Mucosa of descending colon (tissue), 3 donors: ENCODE results near the gene HPS1. TPM values are rescaled to one million over a fixed set of nuclear protein-coding genes. Genes with fewer than 3 reads are reported as not detected.

Experiments used
- ATAC-seq: fragments of 200-7000 bp; cut with Tn5 transposase; one replicate; pipeline ENCODE4 v1.9.1; 2020; ENCODE audit warnings: mild to moderate bottlenecking, moderate library complexity
- DNase-seq, 3 donors: peaks; one replicate each; pipeline ENCODE4 v3.0.0-alpha.2; 2020
- H3K36me3 ChIP-seq: fragments of 200-600 bp; one replicate; pipeline ENCODE4 v1.8.0; 2021; ENCODE audit warnings: low read depth, mild to moderate bottlenecking
- H3K4me1 ChIP-seq: fragments of 200-600 bp; one replicate; pipeline ENCODE4 v1.8.0; 2021; ENCODE audit warnings: low read depth, mild to moderate bottlenecking
- H3K4me3 ChIP-seq: fragments of 200-600 bp; one replicate; pipeline ENCODE4 v1.8.0; 2021; ENCODE audit warnings: mild to moderate bottlenecking
- H3K9me3 ChIP-seq: fragments of 200-600 bp; one replicate; pipeline ENCODE4 v1.8.0; 2021; ENCODE audit warnings: mild to moderate bottlenecking
- CTCF ChIP-seq: fragments of 200-600 bp; IDR thresholded peaks from one replicate; pipeline ENCODE4 v1.8.0; 2022; ENCODE audit warnings: antibody characterized with exemption, mild to moderate bottlenecking
- intact Hi-C, 2 donors: fragments of 100-400 bp; cut with DNase I in 1 of 2; cut with micrococcal nuclease in 1 of 2; formaldehyde crosslinking; loops; one replicate each; pipeline versions ENCODE4 v1.11.0 to v1.11.1; 2022; cut with DNase I, micrococcal nuclease
- total RNA-seq, 3 donors: library from RNA; stranded (reverse); fragmentation: NEBNext Ultra II Directional in 2 of 3; extraction: Animal tissue kit (Norgen Biotek cat#: 25700) in 2 of 3; gene quantifications; one replicate each; pipeline versions ENCODE4 v1.2.1 to v1.2.4, GENCODE V29; 2021 to 2023
- donor health status: DM: no; HTN: no; CAD: no; lungs with moderate emphysema.
- donor health status: DM: no; HTN: no; CAD: no.
- donor health status: DM: no; HTN: yes; CAD: no.

HPS1 gene
- total RNA-seq, 3 donors from 2014 or later = 80.9 to 101 (median 85.4) TPM

- peak; percentile 51 for ATAC-seq
- no peak for TF ChIP-seq CTCF
- intact Hi-C loops = no loop called here
- DNase-seq = peak; percentile 29 to 65 (median 45)
- Histone ChIP-seq H3K4me1 (no peaks in the 10 kb centered on the region), H3K4me3 (no peak overlapping the region), H3K36me3 (no peaks in the 10 kb centered on the region), H3K9me3 (no peaks in the 10 kb centered on the region)
These were observed 55.1 kb downstream of the HPS1 start for GRCh38 chr10:98391578-98391991.

- Histone ChIP-seq H3K4me1 (no peaks in the 10 kb centered on the region), H3K36me3 (no peaks in the 10 kb centered on the region), H3K9me3 (no peaks in the 10 kb centered on the region), H3K4me3 (no peak overlapping the region)
- no peak for ATAC-seq
- intact Hi-C loops = no loop called here
- DNase-seq = no peak
- no peak for TF ChIP-seq CTCF
These were observed 55.7 kb downstream of the HPS1 start for GRCh38 chr10:98391065-98391464.

- Histone ChIP-seq H3K4me1 (no peaks in the 10 kb centered on the region), H3K36me3 (no peaks in the 10 kb centered on the region), H3K4me3 (no peak overlapping the region), H3K9me3 (no peaks in the 10 kb centered on the region)
- DNase-seq (no peak), ATAC-seq (no peak)
- intact Hi-C loops = no loop called here
- TF ChIP-seq CTCF = no peak
These were observed 56.3 kb downstream of the HPS1 start for GRCh38 chr10:98390406-98390805.

DNA sequence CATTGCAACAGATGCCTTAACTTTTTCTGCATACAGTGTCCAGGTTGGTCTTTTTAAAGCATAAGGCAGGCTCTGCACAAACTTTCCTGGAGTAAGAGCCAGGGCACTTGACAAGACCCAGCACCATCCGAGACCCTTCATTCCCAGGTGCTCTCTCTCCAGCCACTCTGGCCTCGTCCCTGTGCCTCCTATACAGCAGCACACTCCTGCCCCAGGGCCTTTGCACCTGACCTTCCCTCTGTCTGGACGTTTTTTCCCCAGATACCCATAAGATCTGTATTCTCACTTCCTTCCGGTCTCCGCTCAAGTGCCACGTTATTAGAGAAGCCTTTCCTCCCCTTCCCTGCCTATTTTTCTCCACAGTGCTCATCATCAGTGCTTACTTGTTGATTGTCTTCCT, 57.3 kb downstream of the HPS1 start:
- TF ChIP-seq CTCF = no peak
- Histone ChIP-seq H3K9me3 (no peaks in the 10 kb centered on the region), H3K36me3 (no peaks in the 10 kb centered on the region), H3K4me3 (no peak overlapping the region), H3K4me1 (no peaks in the 10 kb centered on the region)
- intact Hi-C loops = no loop called here
- DNase-seq = no peak
- ATAC-seq = no peak

- ATAC-seq (no peak), DNase-seq (no peak)
- Histone ChIP-seq H3K4me1 (no peaks in the 10 kb centered on the region), H3K9me3 (no peaks in the 10 kb centered on the region), H3K36me3 (no peaks in the 10 kb centered on the region), H3K4me3 (no peak overlapping the region)
- intact Hi-C loops = no loop called here
- no peak for TF ChIP-seq CTCF
These were observed 58.6 kb downstream of the HPS1 start for GRCh38 chr10:98388101-98388655.
